Stimulated activated CD4-positive, alpha-beta T cell treated with anti-CD3 and anti-CD28 coated beads, Interleukin-4, amount 100 ng/mL, for 24 hours (primary cell): Measurements from ENCODE around the gene MAPK14.

Source experiments
- DNase-seq: peaks from one replicate; pipeline ENCODE4 v3.0.0-alpha.2; 2020

The MAPK14 gene

GRCh38 chr6:36038120-36038876 is 10.7 kb downstream of the MAPK14 start:
- DNase-seq = no peak

- no peak for DNase-seq
Observed at GRCh38 chr6:36039112-36039511, 11.5 kb downstream of the MAPK14 start.

GRCh38 chr6:36040958-36041357 is 13.3 kb downstream of the MAPK14 start:
- no peak for DNase-seq

- DNase-seq = no peak
Observed at GRCh38 chr6:36042618-36043260, 15.1 kb downstream of the MAPK14 start.

- DNase-seq = no peak
Observed at GRCh38 chr6:36049582-36049981, 22.0 kb downstream of the MAPK14 start.

GRCh38 chr6:36050305-36050704 is 22.7 kb downstream of the MAPK14 start:
- no peak for DNase-seq

GRCh38 chr6:36050947-36051710 is 23.5 kb downstream of the MAPK14 start:
- DNase-seq = no peak

- DNase-seq = no peak
Observed at GRCh38 chr6:36052097-36052496, 24.5 kb downstream of the MAPK14 start.

- no peak for DNase-seq
Observed at GRCh38 chr6:36053878-36054277, 26.3 kb downstream of the MAPK14 start.

- DNase-seq = no peak
Observed at GRCh38 chr6:36054415-36054814, 26.8 kb downstream of the MAPK14 start.

GRCh38 chr6:36054956-36055355 is 27.3 kb downstream of the MAPK14 start:
- DNase-seq = no peak

- DNase-seq = no peak
Observed at GRCh38 chr6:36056178-36056577, 28.6 kb downstream of the MAPK14 start.

- DNase-seq = no peak
Observed at GRCh38 chr6:36061236-36061635, 33.6 kb downstream of the MAPK14 start.

- DNase-seq = no peak
Observed at GRCh38 chr6:36062247-36062646, 34.6 kb downstream of the MAPK14 start.

GRCh38 chr6:36063318-36064060 is 35.9 kb downstream of the MAPK14 start:
- DNase-seq = no peak

GRCh38 chr6:36064770-36065396 is 37.3 kb downstream of the MAPK14 start:
- DNase-seq = no peak

- DNase-seq = no peak
Observed at GRCh38 chr6:36065916-36066315, 38.3 kb downstream of the MAPK14 start.

- DNase-seq = no peak
Observed at GRCh38 chr6:36066817-36067216, 39.2 kb downstream of the MAPK14 start.

- no peak for DNase-seq
Observed at GRCh38 chr6:36067374-36068011, 39.9 kb downstream of the MAPK14 start.

- DNase-seq = no peak
Observed at GRCh38 chr6:36068012-36068392, 40.4 kb downstream of the MAPK14 start.

- DNase-seq = no peak
Observed at GRCh38 chr6:36068586-36068985, 41.0 kb downstream of the MAPK14 start.

- DNase-seq = no peak
Observed at GRCh38 chr6:36069573-36069972, 42.0 kb downstream of the MAPK14 start.
